Kidney (tissue), 14 donors: ENCODE results near the gene OGA. TPM values are rescaled to one million over a fixed set of nuclear protein-coding genes. Genes with fewer than 3 reads are reported as not detected.

Source experiments
- DNase-seq, 5 donors: peaks; one replicate each; pipeline ENCODE4 v3.0.0-alpha.2; 2013 to 2020
- FAIRE-seq: peaks from 2 replicates; lab custom pipeline; 2012; peaks lifted over from hg19 to GRCh38; lab: Jason Lieb, UNC
- H3K27ac ChIP-seq, 2 donors: one replicate each; pipeline ENCODE4 v1.7.0; 2013; ENCODE audit warnings: low read depth in 2 of 2, low read length in 2 of 2, inconsistent platforms in 1 of 2
- H3K27me3 ChIP-seq: one replicate; pipeline ENCODE4 v1.7.1; 2013; ENCODE audit warnings: low read length, inconsistent platforms; ENCODE audit not compliant: control insufficient read depth, insufficient read depth
- H3K36me3 ChIP-seq, 3 donors: one replicate each; pipeline versions ENCODE4 v1.7.0 to v1.7.1; 2013; ENCODE audit warnings: low read length in 3 of 3, control low read depth in 1 of 3, inconsistent platforms in 1 of 3; ENCODE audit not compliant: insufficient read depth in 3 of 3, control insufficient read depth in 2 of 3
- H3K4me1 ChIP-seq, 3 donors: one replicate each; pipeline versions ENCODE4 v1.7.0 to v1.7.1; 2013; ENCODE audit warnings: low read length in 3 of 3, inconsistent platforms in 1 of 3, low read depth in 1 of 3; ENCODE audit not compliant: control insufficient read depth in 2 of 3, insufficient read depth in 2 of 3
- H3K4me3 ChIP-seq, 3 donors: one replicate each; pipeline versions ENCODE4 v1.7.0 to v1.8.1; 2013; ENCODE audit warnings: low read length in 3 of 3, control low read depth in 1 of 3, inconsistent platforms in 1 of 3
- H3K9ac ChIP-seq, 3 donors: one replicate each; pipeline versions ENCODE4 v1.7.0 to v1.7.1; 2013; ENCODE audit warnings: low read length in 3 of 3, control low read depth in 1 of 3, inconsistent platforms in 1 of 3
- H3K9me3 ChIP-seq, 3 donors: one replicate each; pipeline versions ENCODE4 v1.7.0 to v1.7.1; 2013; ENCODE audit warnings: low read length in 3 of 3, control low read depth in 1 of 3, inconsistent platforms in 1 of 3; ENCODE audit not compliant: control insufficient read depth in 2 of 3, insufficient read depth in 1 of 3
- intact Hi-C: fragments of 100-400 bp; cut with DNase I; formaldehyde crosslinking; loops from one replicate; pipeline ENCODE4 v1.11.1; 2022
- polyA plus RNA-seq: library from polyadenylated mRNA; stranded (reverse); fragments of 350-450 nt; fragmentation: Illumina TruSeq; extraction: RNeasy Lipid Tissue Mini Kit (QIAGEN cat#74804); gene quantifications from one replicate; pipeline ENCODE4 v1.2.3, GENCODE V29; 2014; ENCODE audit warnings: low read depth, low replicate concordance; ENCODE audit not compliant: insufficient read depth
- total RNA-seq: library from RNA; stranded (reverse); fragmentation: NEBNext Ultra II Directional; extraction: Animal tissue kit (Norgen Biotek cat#: 25700); gene quantifications from one replicate; pipeline ENCODE4 v1.2.1, GENCODE V29; 2021
- TF ChIP-seq, protein P1 (sequence below): IDR thresholded peaks from 3 replicates; pipeline ENCODE4 v1.5.1; 2012; ENCODE audit warnings: mild to moderate bottlenecking, moderate library complexity, borderline replicate concordance; ENCODE audit not compliant: insufficient read depth; ENCODE audit errors: extremely low read depth
- donor health status: control.
- donor health status: control.
- donor health status: control.
- donor health status: control.
- donor health status: control.
- donor health status: DM: yes; HTN: yes; CAD: no.
- donor health status: Normal renal cell carcinoma (clear cell type).

The OGA gene
- total and polyA plus RNA-seq, 2 donors from 2014 or later = 33.4 to 146 TPM

DNA sequence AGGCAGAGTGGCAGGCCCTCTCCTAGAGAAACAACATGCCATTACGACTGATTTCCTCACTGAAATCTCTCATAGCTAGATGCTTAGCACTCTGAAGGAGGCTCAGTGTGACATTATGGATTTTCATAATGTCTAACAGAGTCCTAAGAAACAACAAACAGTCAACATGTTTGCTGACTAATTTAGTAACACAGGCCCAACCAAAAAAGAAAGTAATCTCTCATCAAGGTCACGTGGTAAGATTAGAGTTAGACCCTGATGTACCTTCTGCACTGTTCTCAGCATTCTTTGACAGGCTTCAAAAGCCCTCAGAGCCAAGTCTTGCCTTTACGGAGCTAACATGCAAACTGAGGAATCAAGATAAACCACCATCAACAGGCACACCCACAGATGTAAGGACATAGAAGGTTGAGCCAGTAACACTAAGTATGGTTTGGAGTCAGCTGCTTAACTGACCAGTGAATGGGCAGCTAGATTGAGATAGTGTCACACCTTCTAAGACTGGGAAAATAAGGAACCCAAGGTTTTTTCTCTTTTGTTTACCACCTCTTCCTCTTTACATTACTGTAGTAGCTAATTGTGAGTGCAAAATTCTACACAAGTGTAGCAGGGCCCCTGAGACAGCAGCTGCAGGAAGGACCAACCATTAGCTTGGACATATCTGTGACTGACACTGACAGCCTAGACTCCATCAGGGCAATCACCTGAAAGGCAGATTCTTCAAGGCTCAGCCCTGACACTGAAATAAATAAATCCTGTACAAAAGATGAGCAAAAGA lies 40.7 kb upstream of the OGA start:
- intact Hi-C loops = no loop called here
- Histone ChIP-seq H3K4me1 (no peaks in the 10 kb centered on the region), H3K9ac (no peak overlapping the region), H3K27ac (no peak overlapping the region), H3K27me3 (no peaks in the 10 kb centered on the region), H3K36me3 (no peaks in the 10 kb centered on the region), H3K4me3 (no peak overlapping the region), H3K9me3 (peaks cover 0 to 7% (median 4%) of the 10 kb centered on the region in 3 donors)
- no peak for FAIRE-seq
- TF ChIP-seq, protein P1, sequence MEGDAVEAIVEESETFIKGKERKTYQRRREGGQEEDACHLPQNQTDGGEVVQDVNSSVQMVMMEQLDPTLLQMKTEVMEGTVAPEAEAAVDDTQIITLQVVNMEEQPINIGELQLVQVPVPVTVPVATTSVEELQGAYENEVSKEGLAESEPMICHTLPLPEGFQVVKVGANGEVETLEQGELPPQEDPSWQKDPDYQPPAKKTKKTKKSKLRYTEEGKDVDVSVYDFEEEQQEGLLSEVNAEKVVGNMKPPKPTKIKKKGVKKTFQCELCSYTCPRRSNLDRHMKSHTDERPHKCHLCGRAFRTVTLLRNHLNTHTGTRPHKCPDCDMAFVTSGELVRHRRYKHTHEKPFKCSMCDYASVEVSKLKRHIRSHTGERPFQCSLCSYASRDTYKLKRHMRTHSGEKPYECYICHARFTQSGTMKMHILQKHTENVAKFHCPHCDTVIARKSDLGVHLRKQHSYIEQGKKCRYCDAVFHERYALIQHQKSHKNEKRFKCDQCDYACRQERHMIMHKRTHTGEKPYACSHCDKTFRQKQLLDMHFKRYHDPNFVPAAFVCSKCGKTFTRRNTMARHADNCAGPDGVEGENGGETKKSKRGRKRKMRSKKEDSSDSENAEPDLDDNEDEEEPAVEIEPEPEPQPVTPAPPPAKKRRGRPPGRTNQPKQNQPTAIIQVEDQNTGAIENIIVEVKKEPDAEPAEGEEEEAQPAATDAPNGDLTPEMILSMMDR = no peak
- no peak for DNase-seq

DNA sequence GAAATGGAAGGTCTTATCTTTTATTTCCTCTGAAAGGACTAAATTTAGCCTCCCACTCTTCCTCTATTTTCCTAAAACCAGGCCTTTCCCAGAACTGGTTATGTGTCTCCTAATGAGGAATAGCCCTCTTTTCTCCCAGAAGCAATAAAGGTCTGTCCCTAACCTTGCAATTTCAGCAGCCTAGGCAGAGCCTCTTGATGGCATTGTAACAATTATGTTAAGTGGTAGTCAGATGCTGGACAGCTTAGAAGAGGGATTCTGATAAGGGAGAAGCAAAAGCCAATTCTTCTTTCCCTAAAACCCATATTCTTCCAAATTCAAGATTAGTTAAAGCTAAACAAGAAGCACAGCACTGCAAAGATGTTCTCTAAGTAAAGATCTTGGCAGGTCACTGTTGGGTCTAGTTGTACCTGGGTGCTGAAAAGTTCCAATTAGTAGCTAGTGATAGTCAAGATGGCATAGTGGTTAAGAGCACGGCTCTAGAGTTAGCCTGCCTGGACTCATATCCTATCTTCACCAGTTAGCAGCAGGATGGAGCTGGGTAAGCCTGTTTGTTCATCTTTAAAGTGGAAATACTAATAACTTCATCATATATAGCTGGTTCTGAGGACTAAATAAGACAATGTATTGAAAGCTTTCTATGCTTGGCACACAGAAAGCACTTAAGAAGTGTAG lies 39.7 kb upstream of the OGA start:
- DNase-seq = no peak
- Histone ChIP-seq H3K36me3 (no peaks in the 10 kb centered on the region), H3K27ac (no peak overlapping the region), H3K9ac (no peak overlapping the region), H3K4me3 (no peak overlapping the region), H3K4me1 (no peaks in the 10 kb centered on the region), H3K9me3 (peaks cover 0 to 7% (median 4%) of the 10 kb centered on the region in 3 donors), H3K27me3 (no peaks in the 10 kb centered on the region)
- TF ChIP-seq, protein P1 = no peak
- no peak for FAIRE-seq
- intact Hi-C loops = no loop called here

DNA sequence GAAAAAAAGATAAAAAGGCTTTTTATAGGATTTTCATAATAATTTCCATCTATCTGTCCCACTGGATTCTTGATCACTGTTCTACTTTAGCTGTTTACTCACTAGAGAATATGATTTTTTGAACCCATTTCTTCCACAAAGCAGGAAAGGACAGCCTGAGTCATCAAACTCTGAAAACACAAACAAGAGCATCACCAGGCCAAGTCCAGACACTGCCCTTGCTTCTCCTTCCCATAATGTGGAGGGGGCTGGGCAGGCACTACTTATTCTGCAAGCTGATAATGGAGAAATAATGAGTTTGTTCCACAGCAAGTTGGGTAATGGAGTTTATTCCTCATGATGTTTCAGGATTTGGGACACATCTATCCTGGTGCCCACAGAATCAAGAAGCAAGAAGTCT lies 38.4 kb upstream of the OGA start:
- TF ChIP-seq, protein P1 = no peak
- Histone ChIP-seq H3K4me3 (no peak overlapping the region), H3K4me1 (no peaks in the 10 kb centered on the region), H3K9me3 (peaks cover 0 to 7% (median 4%) of the 10 kb centered on the region in 3 donors), H3K27ac (no peak overlapping the region), H3K9ac (no peak overlapping the region), H3K27me3 (no peaks in the 10 kb centered on the region), H3K36me3 (no peaks in the 10 kb centered on the region)
- DNase-seq (no peak), FAIRE-seq (no peak)
- intact Hi-C loops = no loop called here
